ENCODE measurements around the gene SLC38A6. TPM values are rescaled to one million over a fixed set of nuclear protein-coding genes. Genes with fewer than 3 reads are reported as not detected.

SLC38A6 gene
- total and polyA plus RNA-seq, 2 of the 13 experiments (the other 11 are each of a cell fraction or from before 2014, with no cell fraction given) = 6.9 to 22.1 TPM

- TF ChIP-seq MEF2D (CRISPR knock-in tag; IDR thresholded peaks at IDR 0.05) (no peak), ZNF576 (CRISPR knock-in tag; IDR thresholded peaks at IDR 0.05) (no peak), RXRA (CRISPR knock-in tag; IDR thresholded peaks at IDR 0.05) (no peak), NFIB (CRISPR knock-in tag; IDR thresholded peaks at IDR 0.05; ENCODE audit: borderline replicate concordance) (no peak), TAF15 (IDR thresholded peaks at IDR 0.05; ENCODE audit: low read depth, low read length, poor library complexity, severe bottlenecking) (no peak)
These were observed 36.8 kb upstream of the SLC38A6 start (continued) for GRCh38 chr14:60944204-60944603.

GRCh38 chr14:60945984-60946383 is 35.1 kb upstream of the SLC38A6 start:
- Histone ChIP-seq H3K36me3 (replicated peaks in 1 of 2; ENCODE audit: control insufficient read depth in 1 of 2, insufficient read depth in 2 of 2, low read length in 2 of 2) (0 out of 5 replicates have a peak, but pooled peaks cover 0 to 5% of the 10 kb centered on the region in 2 experiments), H3K4me3 (replicated peaks in 1 of 3; ENCODE audit: insufficient read depth in 1 of 3, low read depth in 2 of 3, low read length in 3 of 3) (no peak overlapping the region), H3K27ac (ENCODE audit: extremely low read length, insufficient read depth, low read length) (no peak overlapping the region), H3K4me1 (ENCODE audit: insufficient read depth, low read length) (no peaks in the 10 kb centered on the region), H3K27me3 (ENCODE audit: control insufficient read depth in 1 of 2, insufficient read depth in 2 of 2, low read length in 2 of 2) (no peaks in the 10 kb centered on the region), H2AFZ (ENCODE audit: low read length) (no peak overlapping the region), H3K79me2 (ENCODE audit: insufficient read depth, low read length) (no peaks in the 10 kb centered on the region), H4K20me1 (ENCODE audit: insufficient read depth, low read length) (no peaks in the 10 kb centered on the region), H3K9me3 (ENCODE audit: low read length) (no peaks in the 10 kb centered on the region), H3K9ac (ENCODE audit: insufficient read depth, low read depth, low read length) (no peak overlapping the region), H3K4me2 (ENCODE audit: low read depth, low read length) (no peak overlapping the region)
- ATAC-seq (no peak), DNase-seq (ENCODE audit: low spot score) (no peak), FAIRE-seq (no peak)
- 97% methylated on average over 1 of the region's 1 CpG for WGBS (ENCODE audit: low lambda C conversion rate)
- ChIA-PET POLR2A (no interaction called here), CTCF (ENCODE audit: low intra/inter-chr PET ratio, low total read pairs) (no interaction called here)
- intact Hi-C loops (cut with micrococcal nuclease; ENCODE audit: unreplicated experiment) (no loop called here), in situ Hi-C loops (cut with HindIII; ENCODE audit: extremely low pct_ligation_motif_present, low pct_unique_long_range_greater_than_20kb) (no loop called here)
- TF ChIP-seq ZNF326 (CRISPR knock-in tag; IDR thresholded peaks at IDR 0.05; ENCODE audit: borderline replicate concordance) (no peak), SMAD9 (CRISPR knock-in tag; IDR thresholded peaks at IDR 0.05) (no peak), BORCS8-MEF2B (CRISPR knock-in tag; IDR thresholded peaks at IDR 0.05) (no peak), ZNF12 (CRISPR knock-in tag; IDR thresholded peaks at IDR 0.05) (no peak), PLRG1 (conservative IDR thresholded peaks at IDR 0.05) (no peak), ARID3A (IDR thresholded peaks at IDR 0.05; ENCODE audit: low read depth, low read length) (no peak), MEF2D (CRISPR knock-in tag; IDR thresholded peaks at IDR 0.05) (no peak)
- BruUV-seq (replicated peaks) = no TSS peak

All from HepG2 (cell line).